Suprapubic skin (tissue), 4 donors: ENCODE data around the gene MAN2B1.

ENCODE experiments used
- EP300 ChIP-seq: sonication (generic); formaldehyde crosslinking; IDR thresholded peaks from one replicate; pipeline ENCODE4 v1.6.1; 2017; ENCODE audit warnings: antibody characterized with exemption
- POLR2A ChIP-seq, 2 donors: fragments of 450-650 bp; IDR thresholded peaks; one replicate each; pipeline ENCODE4 v1.6.1; 2017; ENCODE audit warnings: antibody characterized with exemption in 2 of 2, mild to moderate bottlenecking in 2 of 2, moderate library complexity in 2 of 2
- POLR2AphosphoS5 ChIP-seq, 3 donors: sonication (generic); formaldehyde crosslinking; IDR thresholded peaks; one replicate each; pipeline ENCODE4 v1.6.1; 2017; ENCODE audit warnings: antibody characterized with exemption in 3 of 3
- TF ChIP-seq, protein P1 (sequence below), 2 donors: fragments of 200-600 bp in 1 of 2; fragments of 450-650 bp in 1 of 2; sonication (generic) in 1 of 2; IDR thresholded peaks; one replicate each; pipeline ENCODE4 v1.5.1; 2016 to 2019; ENCODE audit warnings: antibody characterized with exemption in 2 of 2, mild to moderate bottlenecking in 1 of 2, moderate library complexity in 1 of 2

DNA sequence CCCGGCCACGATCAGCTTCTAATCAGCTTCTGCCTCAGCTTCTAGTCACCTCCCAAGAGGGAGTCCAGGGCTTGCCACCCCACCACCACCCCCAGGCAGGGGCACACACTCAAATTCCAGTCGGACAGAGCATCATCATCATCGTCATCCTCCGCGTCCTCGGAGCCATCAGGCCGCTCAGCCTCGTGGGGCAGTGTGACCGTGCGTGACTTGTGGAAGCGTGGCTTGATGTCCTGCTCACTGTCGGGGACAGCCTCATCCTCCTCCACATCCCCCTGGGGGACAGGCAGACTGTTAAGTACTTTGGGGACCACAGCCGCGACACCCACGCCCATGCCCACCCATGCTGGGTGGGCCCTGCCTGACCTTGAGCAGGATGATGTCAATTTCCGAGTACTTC is 44.6 kb upstream of the MAN2B1 start:
- TF ChIP-seq, protein P1, sequence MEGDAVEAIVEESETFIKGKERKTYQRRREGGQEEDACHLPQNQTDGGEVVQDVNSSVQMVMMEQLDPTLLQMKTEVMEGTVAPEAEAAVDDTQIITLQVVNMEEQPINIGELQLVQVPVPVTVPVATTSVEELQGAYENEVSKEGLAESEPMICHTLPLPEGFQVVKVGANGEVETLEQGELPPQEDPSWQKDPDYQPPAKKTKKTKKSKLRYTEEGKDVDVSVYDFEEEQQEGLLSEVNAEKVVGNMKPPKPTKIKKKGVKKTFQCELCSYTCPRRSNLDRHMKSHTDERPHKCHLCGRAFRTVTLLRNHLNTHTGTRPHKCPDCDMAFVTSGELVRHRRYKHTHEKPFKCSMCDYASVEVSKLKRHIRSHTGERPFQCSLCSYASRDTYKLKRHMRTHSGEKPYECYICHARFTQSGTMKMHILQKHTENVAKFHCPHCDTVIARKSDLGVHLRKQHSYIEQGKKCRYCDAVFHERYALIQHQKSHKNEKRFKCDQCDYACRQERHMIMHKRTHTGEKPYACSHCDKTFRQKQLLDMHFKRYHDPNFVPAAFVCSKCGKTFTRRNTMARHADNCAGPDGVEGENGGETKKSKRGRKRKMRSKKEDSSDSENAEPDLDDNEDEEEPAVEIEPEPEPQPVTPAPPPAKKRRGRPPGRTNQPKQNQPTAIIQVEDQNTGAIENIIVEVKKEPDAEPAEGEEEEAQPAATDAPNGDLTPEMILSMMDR (IDR thresholded peaks at IDR 0.05): no peak
- no peak for TF ChIP-seq POLR2A (IDR thresholded peaks at IDR 0.05)
- TF ChIP-seq POLR2AphosphoS5 (IDR thresholded peaks at IDR 0.05): no peak
- TF ChIP-seq EP300: no peak
